Activated T-helper 2 cell treated with anti-CD3 and anti-CD28 coated beads, Interferon-gamma antibody, Interleukin-2, Interleukin-4, amounts not matched to agents 10 μg/mL and 5 μg/mL and 100 μg/mL, durations not matched to agents 14 hours and 24 hours and 36 hours (primary cell): ENCODE measurements around the gene MPC1L. TPM values are rescaled to one million over a fixed set of nuclear protein-coding genes. Genes with fewer than 3 reads are reported as not detected.
"Not testable (repeated sequence)": the region's sequence is repeated elsewhere in the genome, so short reads cannot be mapped to it uniquely, and the experiment has no call there.

Experiments
- DNase-seq: peaks from one replicate; pipeline ENCODE4 v3.0.0; 2021; ENCODE audit warnings: low spot score
- H3K27ac Mint-ChIP-seq: one replicate; pipeline ENCODE4 v1.8.0; 2021; ENCODE audit warnings: mixed read lengths
- H3K27me3 Mint-ChIP-seq: one replicate; pipeline ENCODE4 v1.8.0; 2021; ENCODE audit warnings: low read depth, mixed read lengths
- H3K36me3 Mint-ChIP-seq: one replicate; pipeline ENCODE4 v1.8.0; 2021; ENCODE audit warnings: low read depth, mixed read lengths
- H3K4me1 Mint-ChIP-seq: one replicate; pipeline ENCODE4 v1.8.0; 2021; ENCODE audit warnings: low read depth, mixed read lengths
- H3K4me3 Mint-ChIP-seq: one replicate; pipeline ENCODE4 v1.8.0; 2021; ENCODE audit warnings: low read depth, mild to moderate bottlenecking, moderate library complexity, mixed read lengths
- H3K9me3 Mint-ChIP-seq: one replicate; pipeline ENCODE4 v1.8.0; 2021; ENCODE audit warnings: mixed read lengths
- intact Hi-C: fragments of 100-400 bp; cut with micrococcal nuclease; formaldehyde crosslinking; loops from one replicate; pipeline ENCODE4 v1.15.1; 2023
- total RNA-seq: library from RNA; stranded (reverse); gene quantifications from 2 replicates; pipeline ENCODE4 v1.2.3, GENCODE V29; 2022

MPC1L gene
- not detected in 2 replicates for total RNA-seq

- H3K4me1 Mint-ChIP-seq = no peaks in the 10 kb centered on the region
- no peaks in the 10 kb centered on the region for H3K27me3 Mint-ChIP-seq
- H3K36me3 Mint-ChIP-seq = peaks cover 12% of the 10 kb centered on the region
- DNase-seq = no peak
- no peak within 1 kb of the TSS for H3K4me3 Mint-ChIP-seq
- intact Hi-C loops = no loop called here
- H3K27ac Mint-ChIP-seq = no peak within 1 kb of the TSS
- H3K9me3 Mint-ChIP-seq = no peaks in the 10 kb centered on the region
Measured at GRCh38 chrX:40623139-40623536, at the start of gene MPC1L. Gene MPC1L (plus strand): TSS chrX:40623428. CDS start chrX:40623566, 138 bp downstream.

- H3K4me3 Mint-ChIP-seq = no peak overlapping the region
- no peak for DNase-seq
- H3K27me3 Mint-ChIP-seq = no peaks in the 10 kb centered on the region
- intact Hi-C loops = loop anchor here (5.0 kb wide), 1 partner anchor 359 kb away; no protein-coding TSS in a partner anchor
- no peaks in the 10 kb centered on the region for H3K9me3 Mint-ChIP-seq
- H3K27ac Mint-ChIP-seq = no peak overlapping the region
- H3K4me1 Mint-ChIP-seq = peaks cover 13% of the 10 kb centered on the region
- no peaks in the 10 kb centered on the region for H3K36me3 Mint-ChIP-seq
Measured at GRCh38 chrX:40573763-40574162, 49.5 kb upstream of the MPC1L start.

- H3K9me3 Mint-ChIP-seq, H3K27me3 Mint-ChIP-seq, H3K27ac Mint-ChIP-seq, intact Hi-C loops, H3K36me3 Mint-ChIP-seq, DNase-seq, H3K4me3 Mint-ChIP-seq: not testable (repeated sequence)
- peaks cover 12% of the 10 kb centered on the region for H3K4me1 Mint-ChIP-seq
Measured at GRCh38 chrX:40575411-40575810, 47.8 kb upstream of the MPC1L start.

- intact Hi-C loops = no loop called here
- H3K9me3 Mint-ChIP-seq = no peaks in the 10 kb centered on the region
- no peak overlapping the region for H3K27ac Mint-ChIP-seq
- DNase-seq = no peak
- H3K4me3 Mint-ChIP-seq = no peak overlapping the region
- H3K36me3 Mint-ChIP-seq = no peaks in the 10 kb centered on the region
- peaks cover 4% of the 10 kb centered on the region for H3K4me1 Mint-ChIP-seq
- no peaks in the 10 kb centered on the region for H3K27me3 Mint-ChIP-seq
Measured at GRCh38 chrX:40576291-40576690, 46.9 kb upstream of the MPC1L start.

- peaks cover 13% of the 10 kb centered on the region for H3K4me1 Mint-ChIP-seq
- no peaks in the 10 kb centered on the region for H3K27me3 Mint-ChIP-seq
- DNase-seq = no peak
- H3K27ac Mint-ChIP-seq = no peak overlapping the region
- no peaks in the 10 kb centered on the region for H3K9me3 Mint-ChIP-seq
- no peak overlapping the region for H3K4me3 Mint-ChIP-seq
- intact Hi-C loops = no loop called here
- H3K36me3 Mint-ChIP-seq = no peaks in the 10 kb centered on the region
Measured at GRCh38 chrX:40578039-40578695, 45.1 kb upstream of the MPC1L start.

GRCh38 chrX:40579141-40579540 lies 44.1 kb upstream of the MPC1L start:
- Mint-ChIP-seq H3K4me1 (peaks cover 18% of the 10 kb centered on the region), H3K9me3 (no peaks in the 10 kb centered on the region), H3K4me3 (no peak overlapping the region), H3K27me3 (no peaks in the 10 kb centered on the region), H3K27ac (no peak overlapping the region), H3K36me3 (no peaks in the 10 kb centered on the region)
- intact Hi-C loops = no loop called here
- no peak for DNase-seq

- no peaks in the 10 kb centered on the region for H3K9me3 Mint-ChIP-seq
- H3K27me3 Mint-ChIP-seq = no peaks in the 10 kb centered on the region
- H3K4me3 Mint-ChIP-seq = peak overlapping the region; percentile 90
- DNase-seq = no peak
- H3K4me1 Mint-ChIP-seq = peaks cover 18% of the 10 kb centered on the region
- peak overlapping the region; percentile 90 for H3K27ac Mint-ChIP-seq
- H3K36me3 Mint-ChIP-seq = no peaks in the 10 kb centered on the region
- intact Hi-C loops = loop anchor here (2.0 kb wide), 1 partner anchor 67 kb away; the partner anchor contains the start of gene CXorf38
Measured at GRCh38 chrX:40579900-40580536, 43.2 kb upstream of the MPC1L start.

GRCh38 chrX:40580537-40581335 lies 42.5 kb upstream of the MPC1L start, which contains the start of gene ATP6AP2:
Gene ATP6AP2 (plus strand): TSS chrX:40580970. CDS start chrX:40581066, 96 bp downstream.
- no peaks in the 10 kb centered on the region for H3K27me3 Mint-ChIP-seq
- H3K9me3 Mint-ChIP-seq = no peaks in the 10 kb centered on the region
- peak within 1 kb of the TSS; percentile 90 for H3K4me3 Mint-ChIP-seq
- peak within 1 kb of the TSS; percentile 90 for H3K27ac Mint-ChIP-seq
- H3K36me3 Mint-ChIP-seq = no peaks in the 10 kb centered on the region
- DNase-seq = peak; percentile 87
- H3K4me1 Mint-ChIP-seq = peaks cover 18% of the 10 kb centered on the region
- intact Hi-C loops = loop anchor here (2.0 kb wide), 1 partner anchor 66 kb away; the partner anchor contains the start of gene CXorf38

GRCh38 chrX:40581336-40581920 lies 41.8 kb upstream of the MPC1L start:
- no peaks in the 10 kb centered on the region for H3K27me3 Mint-ChIP-seq
- H3K4me3 Mint-ChIP-seq = peak overlapping the region; percentile 73
- H3K9me3 Mint-ChIP-seq = no peaks in the 10 kb centered on the region
- H3K36me3 Mint-ChIP-seq = no peaks in the 10 kb centered on the region
- peaks cover 22% of the 10 kb centered on the region for H3K4me1 Mint-ChIP-seq
- H3K27ac Mint-ChIP-seq = peak overlapping the region; percentile 33
- intact Hi-C loops = loop anchor here (2.0 kb wide), 1 partner anchor 65 kb away; the partner anchor contains the start of gene CXorf38
- peak; percentile 8 for DNase-seq

GRCh38 chrX:40582178-40582577 lies 41.0 kb upstream of the MPC1L start:
- H3K36me3 Mint-ChIP-seq, H3K27ac Mint-ChIP-seq, H3K9me3 Mint-ChIP-seq, H3K27me3 Mint-ChIP-seq, DNase-seq, intact Hi-C loops: not testable (repeated sequence)
- Mint-ChIP-seq H3K4me3 (peak overlapping the region; percentile 30), H3K4me1 (peaks cover 22% of the 10 kb centered on the region)

- H3K4me3 Mint-ChIP-seq = peak overlapping the region; percentile 30
Measured at GRCh38 chrX:40582811-40583210, 40.4 kb upstream of the MPC1L start.

GRCh38 chrX:40587623-40588022 lies 35.6 kb upstream of the MPC1L start:
- H3K27me3 Mint-ChIP-seq, intact Hi-C loops: not testable (repeated sequence)

More at GRCh38 chrX:40582811-40583210, 40.4 kb upstream of the MPC1L start:
- Mint-ChIP-seq H3K36me3 (no peaks in the 10 kb centered on the region), H3K27me3 (no peaks in the 10 kb centered on the region), H3K9me3 (no peaks in the 10 kb centered on the region), H3K4me1 (peaks cover 24% of the 10 kb centered on the region), H3K27ac (no peak overlapping the region)
- intact Hi-C loops = no loop called here
- DNase-seq = no peak

More at GRCh38 chrX:40587623-40588022, 35.6 kb upstream of the MPC1L start:
- Mint-ChIP-seq H3K36me3 (peaks cover 18% of the 10 kb centered on the region), H3K4me1 (peaks cover 27% of the 10 kb centered on the region)
- not testable (repeated sequence) for H3K9me3 Mint-ChIP-seq, H3K4me3 Mint-ChIP-seq, H3K27ac Mint-ChIP-seq, DNase-seq
